ENCODE measurements around the gene BRMS1.

BRMS1 gene

DNA sequence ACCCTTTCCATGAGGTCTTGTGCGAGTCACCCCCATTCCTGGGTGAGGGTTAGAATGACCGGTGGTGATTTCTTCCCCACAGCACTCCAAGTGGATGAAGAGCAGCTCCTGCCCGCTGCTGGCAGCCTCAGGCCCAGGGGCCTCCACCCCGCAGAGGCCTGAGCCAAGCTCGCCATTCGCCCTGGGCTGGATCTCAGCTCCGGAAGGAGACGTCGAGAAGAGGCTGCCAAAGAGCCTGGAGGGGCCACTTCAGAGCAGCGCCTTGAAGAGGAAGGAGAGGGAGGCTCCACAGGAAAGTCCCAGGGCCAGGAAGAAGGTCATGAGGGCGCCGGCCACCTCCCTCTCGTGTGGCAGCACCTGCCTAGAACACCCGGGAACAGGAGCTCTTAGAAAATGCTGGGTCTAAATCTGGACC lies 18.3 kb upstream of the BRMS1 start:
- Histone ChIP-seq H3K79me2 (ENCODE audit: insufficient read depth, low read depth) (no peaks in the 10 kb centered on the region), H3K27ac (no peak overlapping the region), H4K20me1 (ENCODE audit: insufficient read depth) (no peaks in the 10 kb centered on the region), H3K4me1 (ENCODE audit: low read depth, poor library complexity, severe bottlenecking) (no peaks in the 10 kb centered on the region), H2AFZ (ENCODE audit: low read depth) (no peak overlapping the region), H3K4me3 (IDR thresholded peaks at IDR 0.05; ENCODE audit: insufficient read depth, low read depth, low read length) (no peak overlapping the region), H3K9ac (no peak overlapping the region), H3K27me3 (ENCODE audit: insufficient read depth, low read depth) (peaks cover 15% of the 10 kb centered on the region; the same call in 1 of the 2 replicates), H3K4me2 (no peak overlapping the region), H3K36me3 (ENCODE audit: insufficient read depth) (no peaks in the 10 kb centered on the region)
- TF ChIP-seq, protein P1, sequence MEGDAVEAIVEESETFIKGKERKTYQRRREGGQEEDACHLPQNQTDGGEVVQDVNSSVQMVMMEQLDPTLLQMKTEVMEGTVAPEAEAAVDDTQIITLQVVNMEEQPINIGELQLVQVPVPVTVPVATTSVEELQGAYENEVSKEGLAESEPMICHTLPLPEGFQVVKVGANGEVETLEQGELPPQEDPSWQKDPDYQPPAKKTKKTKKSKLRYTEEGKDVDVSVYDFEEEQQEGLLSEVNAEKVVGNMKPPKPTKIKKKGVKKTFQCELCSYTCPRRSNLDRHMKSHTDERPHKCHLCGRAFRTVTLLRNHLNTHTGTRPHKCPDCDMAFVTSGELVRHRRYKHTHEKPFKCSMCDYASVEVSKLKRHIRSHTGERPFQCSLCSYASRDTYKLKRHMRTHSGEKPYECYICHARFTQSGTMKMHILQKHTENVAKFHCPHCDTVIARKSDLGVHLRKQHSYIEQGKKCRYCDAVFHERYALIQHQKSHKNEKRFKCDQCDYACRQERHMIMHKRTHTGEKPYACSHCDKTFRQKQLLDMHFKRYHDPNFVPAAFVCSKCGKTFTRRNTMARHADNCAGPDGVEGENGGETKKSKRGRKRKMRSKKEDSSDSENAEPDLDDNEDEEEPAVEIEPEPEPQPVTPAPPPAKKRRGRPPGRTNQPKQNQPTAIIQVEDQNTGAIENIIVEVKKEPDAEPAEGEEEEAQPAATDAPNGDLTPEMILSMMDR (conservative IDR thresholded peaks at IDR 0.05; ENCODE audit: low read depth, low read length): no peak

DNA sequence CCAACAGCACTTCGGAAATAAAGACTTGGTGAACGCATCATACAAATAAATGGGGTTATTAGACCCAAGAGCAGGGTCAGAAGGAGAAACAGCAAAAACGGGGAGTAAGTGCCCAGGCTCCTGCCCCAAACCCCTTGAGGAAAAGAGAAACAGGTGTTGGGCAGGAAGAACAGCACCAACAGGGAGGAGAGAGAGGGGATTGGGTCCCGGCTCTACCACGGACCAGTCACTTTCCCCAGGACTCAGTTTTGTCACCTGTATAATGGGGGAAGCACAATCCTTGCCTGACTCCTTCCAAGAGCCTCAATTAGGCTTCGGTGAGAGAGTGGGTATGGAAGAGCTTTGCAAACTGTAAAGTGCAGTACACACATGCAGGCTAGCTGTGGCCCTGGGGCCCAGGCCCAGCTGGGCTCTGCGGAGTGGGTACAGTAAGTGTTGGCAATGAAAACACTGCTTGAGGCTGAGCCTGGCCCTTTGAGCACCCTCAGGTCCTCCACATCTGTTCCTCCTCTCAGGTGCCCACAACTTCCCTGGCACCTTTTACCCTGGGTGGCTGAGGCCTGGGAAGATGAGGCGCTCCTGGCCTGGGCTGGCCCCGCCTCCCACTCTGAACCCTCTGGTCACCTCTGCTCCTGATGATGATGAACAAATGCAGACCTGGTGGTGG lies 17.7 kb upstream of the BRMS1 start:
- Histone ChIP-seq H3K27ac (no peak overlapping the region), H3K4me2 (no peak overlapping the region), H2AFZ (ENCODE audit: low read depth) (no peak overlapping the region), H3K9ac (no peak overlapping the region), H3K4me3 (IDR thresholded peaks at IDR 0.05; ENCODE audit: insufficient read depth, low read depth, low read length) (no peak overlapping the region), H3K36me3 (ENCODE audit: insufficient read depth) (no peaks in the 10 kb centered on the region), H3K79me2 (ENCODE audit: insufficient read depth, low read depth) (no peaks in the 10 kb centered on the region), H3K4me1 (ENCODE audit: low read depth, poor library complexity, severe bottlenecking) (no peaks in the 10 kb centered on the region), H3K27me3 (ENCODE audit: insufficient read depth, low read depth) (peaks cover 11% of the 10 kb centered on the region; the same call in 1 of the 2 replicates), H4K20me1 (ENCODE audit: insufficient read depth) (no peaks in the 10 kb centered on the region)
- TF ChIP-seq, protein P1 (conservative IDR thresholded peaks at IDR 0.05; ENCODE audit: low read depth, low read length): no peak

- TF ChIP-seq, protein P1 (conservative IDR thresholded peaks at IDR 0.05; ENCODE audit: low read depth, low read length): no peak
- no peaks in the 10 kb centered on the region for H3K79me2 ChIP-seq (ENCODE audit: insufficient read depth, low read depth)
- H3K4me2 ChIP-seq: no peak overlapping the region
- H3K27ac ChIP-seq: no peak overlapping the region
- no peak overlapping the region for H3K4me3 ChIP-seq (IDR thresholded peaks at IDR 0.05; ENCODE audit: insufficient read depth, low read depth, low read length)
- peaks cover 3% of the 10 kb centered on the region; the same call in 1 of the 2 replicates for H3K27me3 ChIP-seq (ENCODE audit: insufficient read depth, low read depth)
- H3K4me1 ChIP-seq (ENCODE audit: low read depth, poor library complexity, severe bottlenecking): no peaks in the 10 kb centered on the region
- no peaks in the 10 kb centered on the region for H4K20me1 ChIP-seq (ENCODE audit: insufficient read depth)
- no peaks in the 10 kb centered on the region for H3K36me3 ChIP-seq (ENCODE audit: insufficient read depth)
- no peak overlapping the region for H3K9ac ChIP-seq
- no peak overlapping the region for H2AFZ ChIP-seq (ENCODE audit: low read depth)
Observed at GRCh38 chr11:66361502-66361941, 16.6 kb upstream of the BRMS1 start.

- Histone ChIP-seq H2AFZ (ENCODE audit: low read depth) (no peak overlapping the region), H3K79me2 (ENCODE audit: insufficient read depth, low read depth) (no peaks in the 10 kb centered on the region), H3K27me3 (ENCODE audit: insufficient read depth, low read depth) (no peaks in the 10 kb centered on the region), H3K4me2 (no peak overlapping the region), H3K36me3 (ENCODE audit: insufficient read depth) (no peaks in the 10 kb centered on the region), H4K20me1 (ENCODE audit: insufficient read depth) (no peaks in the 10 kb centered on the region), H3K9ac (no peak overlapping the region), H3K4me3 (IDR thresholded peaks at IDR 0.05; ENCODE audit: insufficient read depth, low read depth, low read length) (no peak overlapping the region), H3K27ac (no peak overlapping the region), H3K4me1 (ENCODE audit: low read depth, poor library complexity, severe bottlenecking) (no peaks in the 10 kb centered on the region)
- TF ChIP-seq, protein P1 (conservative IDR thresholded peaks at IDR 0.05; ENCODE audit: low read depth, low read length): no peak
Observed at GRCh38 chr11:66360406-66361073, 15.6 kb upstream of the BRMS1 start.
